Measurements from ENCODE around the gene IFI44. TPM values are rescaled to one million over a fixed set of nuclear protein-coding genes. Genes with fewer than 3 reads are reported as not detected.

The IFI44 gene
- polyA plus RNA-seq (2013, experiment 1 of 2; ENCODE audit: insufficient read length): 1.8 TPM
- 1.5 TPM for polyA plus RNA-seq (2013, experiment 2 of 2; ENCODE audit: insufficient read length)

- peak; percentile 74 for DNase-seq
Measured at GRCh38 chr1:78649628-78650027, at the start of gene IFI44. Gene IFI44 (plus strand): TSS chr1:78649831. CDS start chr1:78650196, 365 bp downstream.

DNA sequence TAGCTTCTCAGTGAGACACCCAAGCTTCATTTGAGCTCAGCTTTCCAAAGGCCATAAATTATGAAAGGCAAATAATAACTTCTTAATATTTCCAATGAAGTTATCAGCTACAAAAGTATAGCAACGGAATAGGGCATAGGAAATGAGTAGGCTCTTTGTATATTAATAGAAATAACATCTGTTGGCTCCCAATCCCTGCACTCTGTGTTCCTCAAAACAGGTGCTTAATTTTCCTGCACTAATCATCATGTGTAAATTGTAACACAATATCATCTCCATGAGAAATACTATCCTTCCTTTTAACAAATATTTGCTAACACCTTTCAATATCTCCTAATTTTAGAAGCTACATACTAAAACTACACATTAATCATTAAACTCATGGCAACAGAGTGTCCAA, 48.6 kb upstream of the IFI44 start:
- no peak for DNase-seq

DNA sequence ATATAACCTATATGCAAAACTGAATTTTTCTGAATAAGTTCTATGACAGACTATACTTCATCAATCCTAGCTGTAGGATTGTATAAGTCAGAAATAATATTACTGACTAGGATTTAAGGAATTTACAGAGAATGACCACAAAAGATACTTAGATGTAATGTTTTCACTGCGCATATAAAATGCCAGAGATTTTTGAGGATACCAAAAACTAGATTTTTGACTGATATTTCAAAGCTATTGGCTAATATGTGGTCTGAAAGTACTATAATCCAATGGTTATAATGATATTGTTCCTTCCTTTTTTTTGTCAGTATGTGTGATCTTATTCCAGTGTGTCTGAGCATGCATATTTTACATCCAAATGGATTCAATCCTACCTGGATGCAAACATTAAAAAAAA, 46.4 kb upstream of the IFI44 start:
- DNase-seq: peak; percentile 69

- DNase-seq: no peak
Measured at GRCh38 chr1:78604643-78605042, 45.0 kb upstream of the IFI44 start.

- no peak for DNase-seq
Measured at GRCh38 chr1:78606274-78606673, 43.4 kb upstream of the IFI44 start.

DNA sequence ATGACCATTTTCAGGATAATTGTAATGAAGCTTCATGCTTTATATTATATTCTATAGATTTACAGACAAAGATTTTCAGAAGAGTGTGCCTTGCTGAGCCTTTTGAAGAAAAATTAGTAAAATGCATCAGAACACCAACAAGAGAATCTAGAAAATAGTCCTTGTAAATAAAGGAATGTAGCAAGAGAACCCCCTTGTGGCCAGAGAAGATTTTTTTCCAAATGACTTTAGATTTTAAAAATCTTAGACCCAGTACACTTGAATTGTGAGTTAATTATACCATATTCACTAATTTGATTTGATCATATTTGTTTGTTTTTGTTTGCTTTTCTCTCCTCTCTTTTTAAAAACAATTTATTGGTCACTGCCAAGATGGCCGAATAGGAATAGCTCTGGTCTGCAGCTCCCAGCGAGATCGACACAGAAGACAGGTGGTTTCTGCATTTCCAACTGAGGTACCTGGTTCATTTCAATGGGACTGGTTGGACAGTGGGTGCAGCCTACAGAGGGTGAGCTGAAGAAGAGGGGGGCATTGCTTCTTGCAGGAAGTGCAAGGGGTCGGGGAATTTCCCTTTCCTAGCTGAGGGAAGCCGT, 42.2 kb upstream of the IFI44 start:
- peak; percentile 34 for DNase-seq

DNA sequence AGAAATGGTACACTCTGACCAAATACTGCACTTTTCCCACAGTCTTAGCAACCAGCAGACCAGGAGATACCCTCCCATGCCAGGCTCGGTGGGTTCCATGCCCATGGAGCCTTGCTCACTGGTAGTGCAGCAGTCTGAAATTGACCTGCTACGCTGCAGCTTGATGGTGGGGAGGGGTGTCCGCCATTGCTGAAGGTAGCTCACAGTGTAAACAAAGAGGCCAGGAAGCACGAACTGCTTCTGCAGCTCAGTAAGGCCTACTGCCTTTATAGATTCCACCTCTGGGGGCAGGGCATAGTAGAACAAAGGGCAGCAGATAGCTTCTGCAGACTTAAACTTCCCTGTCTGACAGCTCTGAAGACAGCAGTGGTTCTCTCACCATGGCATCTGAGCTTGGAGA, 41.7 kb upstream of the IFI44 start:
- DNase-seq: no peak

- DNase-seq: peak; percentile 83
Measured at GRCh38 chr1:78617615-78618026, 32.0 kb upstream of the IFI44 start.

GRCh38 chr1:78619032-78619431, 30.6 kb upstream of the IFI44 start:
- no peak for DNase-seq

GRCh38 chr1:78619446-78619802, 30.2 kb upstream of the IFI44 start:
- no peak for DNase-seq

GRCh38 chr1:78619803-78620579, 29.6 kb upstream of the IFI44 start, which contains the start of gene IFI44L:
Gene IFI44L (plus strand): TSS chr1:78620448. CDS start chr1:78627916, 7,468 bp downstream.
- DNase-seq: peak; percentile 34

DNA sequence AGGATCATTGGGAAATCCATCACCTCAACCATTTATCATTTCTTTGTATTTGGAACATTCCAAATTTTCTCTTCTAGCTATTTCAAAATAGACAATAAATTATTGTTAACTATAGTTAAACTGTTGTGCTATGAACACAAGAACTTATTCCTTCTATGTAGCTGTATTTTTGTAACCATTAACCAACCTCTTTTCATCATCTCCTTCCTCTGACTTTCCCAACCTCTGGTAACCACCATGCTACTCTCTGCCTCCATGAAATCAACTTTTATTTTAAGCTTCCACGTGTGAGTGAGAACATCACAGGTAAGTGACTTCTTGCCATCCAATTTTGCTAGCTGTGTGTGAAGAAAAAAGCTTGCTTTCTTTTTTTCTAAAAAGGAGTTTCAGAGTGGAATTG, 29.0 kb upstream of the IFI44 start:
- DNase-seq: no peak

DNA sequence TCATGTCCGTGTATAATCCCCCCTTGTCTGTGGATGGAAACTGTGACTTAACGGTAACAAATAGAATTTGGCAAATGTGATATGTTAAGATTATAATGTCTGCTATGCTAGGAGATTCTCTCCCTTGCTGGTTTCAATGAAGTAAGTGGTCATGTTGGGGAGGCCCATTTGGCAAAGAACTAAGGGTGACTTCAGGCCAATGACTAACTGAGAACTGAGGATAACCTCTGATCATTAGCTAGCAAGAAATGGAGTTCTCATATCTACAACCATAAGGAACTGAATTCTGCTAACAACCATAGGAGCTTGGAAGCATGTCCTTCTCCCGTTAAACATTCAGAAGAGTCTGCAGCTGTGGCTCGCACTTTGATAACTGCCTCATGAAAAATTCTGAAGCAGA, 27.1 kb upstream of the IFI44 start:
- DNase-seq: no peak

- DNase-seq: no peak
Measured at GRCh38 chr1:78624035-78624434, 25.6 kb upstream of the IFI44 start.

GRCh38 chr1:78627321-78627720, 22.3 kb upstream of the IFI44 start:
- DNase-seq: no peak

GRCh38 chr1:78630600-78630999, 19.0 kb upstream of the IFI44 start:
- DNase-seq: no peak

DNA sequence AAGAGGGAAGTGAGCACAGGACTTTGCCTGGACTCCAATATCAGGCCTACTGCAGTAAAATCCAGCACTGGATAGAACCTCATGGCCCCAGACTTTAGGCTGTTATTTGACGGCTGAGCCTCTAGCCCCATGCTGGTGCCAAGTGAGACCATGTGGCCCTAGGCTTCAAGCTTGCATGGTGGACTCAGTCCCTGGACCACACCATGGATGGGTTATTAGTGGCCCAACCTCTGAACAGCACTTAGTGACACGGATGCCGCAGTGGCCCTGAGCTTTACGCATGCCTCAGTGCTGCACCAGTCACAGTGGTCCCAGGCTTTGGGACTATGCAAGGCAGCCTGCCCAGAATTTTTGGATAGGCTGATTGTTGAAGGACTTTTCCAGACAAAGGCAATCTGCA, 16.4 kb upstream of the IFI44 start:
- no peak for DNase-seq

- no peak for DNase-seq
Measured at GRCh38 chr1:78640462-78640861, 9.2 kb upstream of the IFI44 start.

GRCh38 chr1:78641558-78641957, 8.1 kb upstream of the IFI44 start:
- no peak for DNase-seq

- no peak for DNase-seq
Measured at GRCh38 chr1:78645723-78646122, 3.9 kb upstream of the IFI44 start.

DNA sequence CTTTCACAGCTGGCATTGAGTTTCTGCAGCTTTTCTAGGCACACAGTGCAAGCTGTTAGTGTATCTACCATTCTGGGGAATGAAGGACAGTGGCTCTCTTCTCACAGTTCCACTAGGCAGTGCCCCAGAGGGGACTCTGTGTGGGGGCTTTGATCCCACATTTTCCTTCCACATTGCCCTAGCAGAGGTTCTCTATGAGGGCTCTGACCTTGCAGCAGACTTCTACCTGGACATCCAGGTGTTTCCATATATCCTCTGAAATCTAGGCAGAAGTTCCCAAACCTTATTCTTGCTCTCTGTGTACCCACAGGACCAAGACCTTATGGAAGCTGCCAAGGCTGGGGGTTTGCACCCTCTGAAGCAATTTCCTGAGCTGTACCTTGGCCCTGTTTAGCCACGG, 2.4 kb upstream of the IFI44 start:
- no peak for DNase-seq

GRCh38 chr1:78650114-78650660, 556 bp downstream of the IFI44 start:
- no peak for DNase-seq

- peak; percentile 38 for DNase-seq
Measured at GRCh38 chr1:78651241-78651640, 1.6 kb downstream of the IFI44 start.

- no peak for DNase-seq
Measured at GRCh38 chr1:78652019-78652560, 2.5 kb downstream of the IFI44 start.
